Transverse colon (tissue), 4 donors: Measurements from ENCODE around the gene LAMA2. TPM values are rescaled to one million over a fixed set of nuclear protein-coding genes. Genes with fewer than 3 reads are reported as not detected.

Source experiments
- DNase-seq: peaks from one replicate; pipeline ENCODE4 v3.0.0-alpha.2; 2019
- H3K27ac ChIP-seq, 4 donors: fragments of 200-600 bp; sonication (generic); 2 replicates each; pipeline ENCODE4 v1.5.1; 2016 to 2018; ENCODE audit warnings: inconsistent platforms in 4 of 4
- H3K27me3 ChIP-seq: fragments of 200-600 bp; sonication (generic); 2 replicates; pipeline ENCODE4 v1.5.1; 2017; ENCODE audit warnings: inconsistent platforms
- H3K36me3 ChIP-seq, 4 donors: fragments of 200-600 bp; sonication (generic); 2 replicates each; pipeline ENCODE4 v1.5.1; 2017 to 2019; ENCODE audit warnings: inconsistent platforms in 4 of 4
- H3K4me1 ChIP-seq, 4 donors: fragments of 200-600 bp; sonication (generic); 2 replicates each; pipeline ENCODE4 v1.5.1; 2017 to 2020; ENCODE audit warnings: inconsistent platforms in 4 of 4
- H3K4me3 ChIP-seq, 4 donors: fragments of 200-600 bp; sonication (generic); 1 replicate in 1 of 4; 2 replicates in 3 of 4; pipeline versions ENCODE4 v1.5.1 to v1.6.1; 2017 to 2019; ENCODE audit warnings: inconsistent platforms in 4 of 4
- H3K9me3 ChIP-seq, 2 donors: fragments of 200-600 bp; sonication (generic); 2 replicates each; pipeline ENCODE4 v1.5.1; 2017 to 2019; ENCODE audit warnings: inconsistent platforms in 2 of 2
- CTCF ChIP-seq, 5 experiments: fragments of 200-600 bp in 3 of 5; fragments of 450-650 bp in 2 of 5; sonication (generic) in 3 of 5; IDR thresholded peaks; 1 replicate in 2 of 5; 2 replicates in 3 of 5; pipeline ENCODE4 v1.5.1; 2016 to 2017; ENCODE audit warnings: antibody characterized with exemption in 5 of 5, inconsistent platforms in 3 of 5, mild to moderate bottlenecking in 2 of 5, moderate library complexity in 1 of 5
- EP300 ChIP-seq: sonication (generic); formaldehyde crosslinking; IDR thresholded peaks from one replicate; pipeline ENCODE4 v1.6.1; 2017; ENCODE audit warnings: antibody characterized with exemption, low read depth
- POLR2A ChIP-seq: fragments of 450-650 bp; IDR thresholded peaks from one replicate; pipeline ENCODE4 v1.6.1; 2016; ENCODE audit warnings: antibody characterized with exemption, mild to moderate bottlenecking, moderate library complexity
- POLR2AphosphoS5 ChIP-seq, 3 donors: sonication (generic); formaldehyde crosslinking; IDR thresholded peaks; one replicate each; pipeline ENCODE4 v1.6.1; 2016; ENCODE audit warnings: antibody characterized with exemption in 3 of 3
- WGBS, 2 donors: methylation state at CpG; one replicate each; pipeline ENCODE4 v1.1.5; 2018; ENCODE audit warnings: low coverage in 1 of 2; 5-methylcytosine and 5-hydroxymethylcytosine counted together
- in situ Hi-C, 4 donors: fragments of 200-750 bp; cut with MboI; loops; one replicate each; pipeline versions ENCODE4 v1.15.0 to v1.15.1; 2017; ENCODE audit warnings: low sequenced_read_pairs in 3 of 4, low pct_ligation_motif_present in 1 of 4, low pct_unique_long_range_greater_than_20kb in 1 of 4
- intact Hi-C: fragments of 100-400 bp; cut with DNase I; formaldehyde crosslinking; loops from one replicate; pipeline ENCODE4 v1.15.1; 2023; ENCODE audit warnings: low total_unique reads
- total RNA-seq, 4 donors: library from RNA; depleted of rRNA; stranded (reverse); fragments of >200 nt; gene quantifications; one replicate each; pipeline ENCODE4 v1.1.0, GENCODE V29; 2016

Gene LAMA2
- total RNA-seq, 4 donors from 2014 or later = 12.3 to 43.0 (median 32.1) TPM

- in situ Hi-C loops = no loop called here
- intact Hi-C loops = no loop called here
- Histone ChIP-seq H3K4me1 (no peaks in the 10 kb centered on the region), H3K36me3 (no peaks in the 10 kb centered on the region), H3K4me3 (no peak overlapping the region), H3K27ac (no peak overlapping the region), H3K9me3 (no peaks in the 10 kb centered on the region), H3K27me3 (no peaks in the 10 kb centered on the region)
- TF ChIP-seq POLR2A (no peak), POLR2AphosphoS5 (IDR thresholded peaks at IDR 0.05) (no peak), CTCF (IDR thresholded peaks at IDR 0.05) (no peak), EP300 (no peak)
- no peak for DNase-seq
- 87 to 100% methylated on average over 2 to 5 of the region's 5 CpGs for WGBS, 2 donors
Observed at GRCh38 chr6:128903715-128904114, 20.8 kb downstream of the LAMA2 start.

- whole genome bisulfite sequencing, 2 donors = 79 to 81% methylated on average over 2 of the region's 2 CpGs
- intact Hi-C loops = no loop called here
- Histone ChIP-seq H3K36me3 (no peaks in the 10 kb centered on the region), H3K9me3 (no peaks in the 10 kb centered on the region), H3K4me3 (no peak overlapping the region), H3K4me1 (no peaks in the 10 kb centered on the region), H3K27ac (no peak overlapping the region), H3K27me3 (no peaks in the 10 kb centered on the region)
- in situ Hi-C loops = no loop called here
- TF ChIP-seq POLR2AphosphoS5 (IDR thresholded peaks at IDR 0.05) (no peak), EP300 (no peak), POLR2A (no peak), CTCF (IDR thresholded peaks at IDR 0.05) (no peak)
- no peak for DNase-seq
Observed at GRCh38 chr6:128914051-128914450, 31.1 kb downstream of the LAMA2 start.

GRCh38 chr6:128918886-128919285, 35.9 kb downstream of the LAMA2 start:
- no peak for TF ChIP-seq EP300
- TF ChIP-seq CTCF (IDR thresholded peaks at IDR 0.05) = no peak
- no peak for TF ChIP-seq POLR2AphosphoS5 (IDR thresholded peaks at IDR 0.05)
- TF ChIP-seq POLR2A = no peak
- no peaks in the 10 kb centered on the region for H3K9me3 ChIP-seq
- no peak overlapping the region for H3K4me3 ChIP-seq
- in situ Hi-C loops (no loop called here), intact Hi-C loops (no loop called here)
- H3K27me3 ChIP-seq = no peaks in the 10 kb centered on the region
- no peak for DNase-seq
- H3K36me3 ChIP-seq = no peaks in the 10 kb centered on the region
- WGBS, 2 donors = 85 to 89% methylated on average over 2 of the region's 2 CpGs
- H3K27ac ChIP-seq = no peak overlapping the region
- no peaks in the 10 kb centered on the region for H3K4me1 ChIP-seq

- intact Hi-C loops (no loop called here), in situ Hi-C loops (no loop called here)
- H3K36me3 ChIP-seq = no peaks in the 10 kb centered on the region
- H3K27ac ChIP-seq = no peak overlapping the region
- WGBS, 2 donors = 80 to 90% methylated on average over 2 of the region's 2 CpGs
- TF ChIP-seq EP300 = no peak
- TF ChIP-seq POLR2A = no peak
- no peak for TF ChIP-seq CTCF (IDR thresholded peaks at IDR 0.05)
- TF ChIP-seq POLR2AphosphoS5 (IDR thresholded peaks at IDR 0.05) = no peak
- no peak overlapping the region for H3K4me3 ChIP-seq
- no peak for DNase-seq
- no peaks in the 10 kb centered on the region for H3K9me3 ChIP-seq
- H3K27me3 ChIP-seq = no peaks in the 10 kb centered on the region
- no peaks in the 10 kb centered on the region for H3K4me1 ChIP-seq
Observed at GRCh38 chr6:128919412-128920180, 36.7 kb downstream of the LAMA2 start.
